SKM-1 treated with dmso at 0.1 percent for 144 hours (cell line): ENCODE data around the gene PRKCA.

Source experiments
- DNase-seq: peaks from one replicate; lab custom pipeline; 2025; ENCODE audit not compliant: unreplicated experiment; lab: John Stamatoyannopoulos, UW

PRKCA gene

DNA sequence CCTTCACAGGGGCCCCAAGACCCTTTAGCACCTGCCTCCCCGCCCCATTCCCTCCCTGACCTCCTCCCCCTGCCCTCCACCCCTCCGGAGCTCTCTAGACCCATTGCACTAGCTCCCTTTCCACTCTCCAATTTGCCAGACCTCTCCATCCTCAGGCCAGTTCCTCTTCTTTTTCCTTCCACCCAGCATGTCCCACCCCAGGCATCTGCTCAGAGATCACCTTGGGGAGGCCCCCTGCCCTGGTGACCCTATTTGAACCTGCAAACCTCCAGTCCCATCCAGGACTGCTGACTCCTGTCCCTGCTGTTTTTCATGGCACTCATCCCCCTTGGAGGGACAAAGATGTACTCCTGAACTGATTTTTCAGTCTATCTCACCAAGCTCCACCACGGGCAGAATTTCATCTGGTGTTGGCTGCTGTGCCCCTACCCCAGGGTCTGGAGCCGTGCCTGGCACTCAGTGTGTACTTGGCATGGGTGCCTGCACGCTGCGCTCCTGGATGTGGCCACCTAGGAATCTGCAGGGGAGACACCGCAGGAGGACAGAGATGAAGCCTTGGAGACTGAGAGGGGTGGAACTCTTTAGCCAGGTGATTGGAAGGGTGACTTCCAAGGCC lies 446.9 kb downstream of the PRKCA start:
- no peak for DNase-seq

DNA sequence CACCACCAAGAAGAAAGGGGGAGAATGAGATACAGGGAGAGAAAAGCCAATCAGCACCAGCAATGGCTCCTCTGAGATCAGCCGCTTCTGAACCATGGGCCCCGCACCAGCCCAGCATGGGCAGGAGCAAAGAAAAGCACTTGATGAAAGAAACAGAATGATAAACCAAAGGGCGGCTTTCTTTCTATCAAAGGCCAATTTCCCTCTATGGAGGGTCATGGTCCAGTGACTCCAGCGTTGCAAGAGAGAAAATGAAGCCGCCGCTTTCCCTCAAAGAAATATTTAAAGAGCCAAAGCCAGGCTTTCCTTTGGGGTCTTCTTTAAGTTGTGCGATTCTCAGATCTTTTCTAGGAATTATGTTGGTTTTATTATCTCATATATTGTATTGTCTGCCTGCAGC lies 447.7 kb downstream of the PRKCA start:
- DNase-seq = no peak

DNA sequence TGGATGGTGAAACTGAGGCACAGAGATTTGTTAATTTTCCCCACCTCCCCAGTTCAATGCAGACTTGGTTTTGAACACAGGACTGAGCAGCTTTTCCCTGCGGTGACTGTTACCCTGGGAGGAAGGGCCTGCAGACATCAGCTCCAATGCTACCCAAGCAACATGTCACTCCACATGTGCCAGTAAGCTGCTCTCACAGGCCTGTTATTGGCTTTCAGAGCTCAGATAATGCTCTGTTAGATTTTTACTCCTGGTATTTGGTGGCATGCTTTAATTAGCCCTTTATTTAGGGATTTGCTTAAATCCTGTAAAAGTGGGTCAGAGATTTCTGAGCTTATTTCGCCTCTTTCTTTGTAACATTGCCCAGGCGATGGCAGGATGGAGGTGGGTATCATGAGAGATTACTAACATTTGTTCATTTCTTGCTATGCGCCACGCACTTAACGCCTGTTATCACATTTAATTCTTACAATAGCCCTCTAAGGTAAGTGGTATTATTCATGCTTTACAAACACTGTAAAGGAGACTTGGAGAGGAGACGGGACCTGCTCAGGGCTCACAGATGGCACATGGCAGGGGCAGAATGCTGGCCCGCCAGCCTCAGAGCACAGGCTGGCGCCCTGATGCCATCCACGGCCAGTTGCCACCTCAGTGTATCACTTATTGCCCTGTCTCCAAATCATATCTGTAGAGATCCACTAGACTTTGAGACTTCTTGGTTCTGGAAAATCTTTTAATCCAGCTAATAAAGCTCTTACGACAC lies 448.5 kb downstream of the PRKCA start:
- no peak for DNase-seq

DNA sequence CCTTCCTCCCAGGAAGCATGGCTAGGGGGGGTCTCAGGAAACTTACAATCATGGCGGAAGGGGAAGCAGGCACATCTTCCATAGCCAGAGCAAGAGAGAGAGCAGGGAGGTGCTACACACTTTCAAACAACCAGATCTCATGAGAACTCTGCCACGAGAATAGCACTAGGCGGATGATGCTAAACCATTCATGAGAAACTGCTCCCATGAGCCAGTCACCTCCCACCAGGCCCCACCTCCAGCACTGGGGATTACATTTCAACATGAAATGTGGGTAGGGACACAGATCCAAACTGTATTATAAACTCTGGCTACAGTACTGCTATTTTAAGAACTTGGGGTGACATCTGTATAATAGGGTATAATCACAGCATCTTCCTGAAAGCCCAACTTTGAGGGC lies 449.4 kb downstream of the PRKCA start:
- DNase-seq = no peak

DNA sequence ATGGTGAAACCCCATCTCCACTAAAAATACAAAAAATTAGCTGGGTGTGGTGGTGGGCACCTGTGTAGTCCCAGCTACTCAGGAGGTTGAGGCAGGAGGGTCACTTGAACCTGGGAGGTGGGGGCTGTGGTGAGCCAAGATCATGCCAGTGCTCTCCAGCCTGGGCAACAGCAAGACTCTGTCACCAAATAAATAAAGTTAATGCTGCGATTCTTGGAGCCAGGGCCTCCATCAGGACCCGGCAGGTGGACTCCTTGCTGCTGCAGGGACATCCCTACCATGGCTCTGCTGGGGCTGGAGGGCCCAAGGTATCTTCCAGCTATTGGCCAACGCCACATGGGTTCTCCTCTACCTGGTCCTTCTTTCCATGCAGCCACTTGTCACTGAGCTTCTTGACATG lies 450.0 kb downstream of the PRKCA start:
- DNase-seq = no peak

DNA sequence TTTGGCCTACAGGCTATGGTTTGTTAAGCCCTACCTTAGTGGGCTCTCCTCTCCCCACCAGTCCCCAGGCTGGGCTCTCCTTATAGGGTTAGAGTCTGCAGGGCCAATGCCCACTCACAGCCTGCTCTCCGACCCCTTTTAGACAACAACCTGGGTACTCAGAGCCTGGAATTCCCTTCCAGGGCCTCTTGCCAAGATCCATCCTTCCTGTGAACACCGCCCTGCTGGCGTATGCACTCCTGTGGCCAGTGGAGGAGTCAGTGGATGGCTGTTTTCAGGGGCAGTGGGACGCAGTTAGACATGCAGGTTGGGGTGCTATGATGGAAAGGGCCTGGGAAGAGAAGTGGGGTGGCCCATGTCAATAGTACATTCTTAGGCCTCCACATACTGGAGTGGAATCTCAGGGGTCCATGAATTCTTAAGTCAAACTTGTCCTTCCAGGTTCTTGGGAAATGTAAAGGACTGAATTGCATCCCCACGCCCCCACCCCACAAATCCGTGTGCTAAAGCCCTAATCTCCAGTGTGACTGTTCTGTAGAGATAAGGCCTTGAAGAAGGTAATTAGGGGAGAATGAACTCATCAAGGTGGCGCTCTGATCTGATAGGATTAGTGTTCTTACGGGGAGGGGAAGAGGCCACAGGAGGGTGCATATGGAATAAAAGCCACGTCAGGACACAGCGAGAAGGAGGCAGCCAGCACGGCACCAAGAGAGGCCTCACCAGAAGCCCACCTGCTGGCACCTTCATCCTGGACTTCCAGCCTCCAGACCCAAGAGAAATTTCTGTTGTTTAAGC lies 450.9 kb downstream of the PRKCA start:
- no peak for DNase-seq

DNA sequence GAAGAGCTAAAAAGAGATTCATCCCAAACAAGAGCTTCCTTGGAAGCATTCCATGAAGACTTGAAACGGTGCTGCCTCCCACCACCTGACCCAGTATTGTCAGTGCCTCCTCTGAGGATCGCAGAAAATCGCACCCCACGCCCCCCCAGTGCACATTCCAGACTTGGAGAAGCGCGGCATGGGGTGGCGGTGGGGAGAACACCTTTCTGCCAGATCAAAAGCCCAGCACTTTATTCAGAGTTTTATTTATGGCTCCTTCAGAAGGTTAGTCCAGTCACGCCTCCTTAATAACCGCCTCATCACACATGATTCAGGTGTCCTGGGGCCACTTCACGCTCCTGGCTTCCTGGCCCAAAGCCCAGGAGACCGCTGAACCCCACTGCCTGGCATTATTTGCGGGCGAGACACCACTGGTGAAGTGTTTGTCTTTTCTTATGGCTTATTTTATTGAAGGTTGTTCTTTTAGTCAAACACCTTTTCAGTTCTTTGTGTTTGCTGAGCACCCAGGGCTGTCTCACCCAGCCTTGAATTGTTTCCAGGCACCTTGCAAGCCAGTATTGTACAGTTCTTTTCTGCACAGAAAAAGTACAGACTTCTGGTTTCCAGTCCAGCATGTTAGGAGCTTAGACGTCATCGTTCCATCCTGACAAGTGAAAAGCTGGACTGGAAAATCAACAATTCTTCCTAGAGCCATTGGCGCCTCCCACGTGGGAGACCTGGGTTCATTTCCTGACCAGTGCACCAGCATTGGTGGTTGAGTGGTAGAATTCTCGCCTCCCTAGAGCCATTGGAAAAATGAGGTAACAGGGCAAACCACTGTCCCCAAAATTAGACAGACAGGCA lies 452.9 kb downstream of the PRKCA start:
- no peak for DNase-seq

DNA sequence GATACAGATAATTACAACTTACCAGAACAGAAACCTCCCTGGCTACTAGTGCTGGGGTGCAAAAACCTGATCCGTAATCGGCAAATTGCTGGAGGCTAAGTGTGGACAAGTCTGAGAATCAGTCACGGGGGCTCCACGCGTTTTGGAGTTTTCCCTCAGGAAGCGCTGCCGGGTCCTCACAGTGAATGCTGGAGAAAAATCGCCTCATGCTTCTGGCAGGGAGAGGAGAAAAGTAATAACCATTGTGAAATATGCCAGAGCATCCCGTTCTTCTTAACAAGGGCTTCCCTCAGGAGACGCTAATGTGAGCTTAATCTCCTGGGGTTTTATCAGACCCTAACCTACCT lies 453.5 kb downstream of the PRKCA start:
- no peak for DNase-seq

DNA sequence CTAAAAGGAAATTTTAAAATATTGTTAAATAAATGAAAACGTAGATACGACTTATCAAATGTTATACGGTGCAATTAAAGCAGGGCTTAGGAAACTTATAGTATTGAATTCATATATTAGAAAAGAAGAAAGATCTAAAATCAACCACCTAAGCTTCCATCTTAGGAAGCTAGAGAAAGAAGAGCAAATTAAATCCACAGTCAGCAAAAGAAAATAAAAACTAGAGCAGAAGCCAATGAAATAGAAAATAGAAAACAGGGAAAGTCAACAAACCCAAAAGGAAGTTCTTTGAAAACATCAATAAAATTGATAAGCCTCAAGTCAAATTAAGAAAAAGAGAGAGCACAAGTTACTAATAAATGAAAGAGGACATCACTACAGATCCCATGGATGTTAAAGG lies 457.9 kb downstream of the PRKCA start:
- no peak for DNase-seq

DNA sequence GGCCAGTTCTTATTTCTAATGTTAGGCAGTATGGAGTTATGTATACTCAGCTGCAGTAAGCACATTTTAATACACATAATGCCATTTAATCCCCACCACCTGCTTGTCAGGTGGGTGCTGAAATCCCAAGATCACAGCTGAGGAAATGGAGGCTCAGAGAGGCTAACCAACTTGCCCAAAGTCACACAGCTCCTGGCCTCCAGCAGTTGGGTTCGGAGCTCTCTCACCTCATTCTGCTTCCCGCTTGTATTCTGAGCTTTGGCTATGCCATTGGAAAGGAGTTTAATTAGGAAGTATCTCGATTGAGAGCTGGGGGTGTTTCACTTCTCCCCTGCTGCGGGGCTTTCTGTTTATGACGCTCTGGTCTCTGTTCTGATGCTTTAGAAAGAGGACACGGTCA lies 459.9 kb downstream of the PRKCA start:
- no peak for DNase-seq

DNA sequence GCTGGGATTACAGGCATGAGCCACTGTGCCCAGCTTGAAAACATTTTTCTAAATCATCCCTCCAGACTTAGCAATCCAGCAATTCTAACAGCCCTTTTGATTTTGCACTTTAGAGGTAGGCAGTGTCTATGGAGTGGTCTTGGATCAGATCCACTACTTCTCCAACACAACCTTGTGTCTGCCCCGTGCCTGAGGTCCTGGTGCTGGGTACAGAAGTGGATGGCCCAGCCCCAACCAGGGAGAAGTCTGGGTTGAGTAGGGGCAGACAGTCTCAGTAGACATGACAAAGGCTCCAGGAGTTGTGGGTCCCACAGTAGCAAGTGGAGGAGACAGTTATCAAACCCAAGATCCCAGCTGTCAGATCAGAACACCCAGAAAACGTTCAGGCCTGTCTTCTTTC lies 460.6 kb downstream of the PRKCA start:
- no peak for DNase-seq

DNA sequence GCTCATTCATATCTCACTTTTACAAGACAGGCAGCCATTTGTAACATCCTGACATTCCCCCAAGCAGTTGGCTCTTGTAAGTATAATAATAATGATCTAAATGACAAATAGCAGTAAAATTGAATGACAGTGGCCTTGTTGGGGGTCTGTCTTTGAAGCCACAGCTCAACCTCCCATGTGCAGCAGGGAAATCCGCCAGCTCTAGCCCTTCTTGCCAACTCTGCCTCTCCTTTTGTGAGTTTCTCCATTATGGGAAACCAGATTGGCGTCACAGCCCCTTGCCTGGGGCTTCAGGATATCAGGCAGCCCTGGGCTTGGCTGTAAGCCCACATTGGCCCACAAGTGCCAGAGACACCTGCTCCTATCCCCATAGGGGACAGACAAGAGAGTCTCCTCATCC lies 462.1 kb downstream of the PRKCA start:
- no peak for DNase-seq

DNA sequence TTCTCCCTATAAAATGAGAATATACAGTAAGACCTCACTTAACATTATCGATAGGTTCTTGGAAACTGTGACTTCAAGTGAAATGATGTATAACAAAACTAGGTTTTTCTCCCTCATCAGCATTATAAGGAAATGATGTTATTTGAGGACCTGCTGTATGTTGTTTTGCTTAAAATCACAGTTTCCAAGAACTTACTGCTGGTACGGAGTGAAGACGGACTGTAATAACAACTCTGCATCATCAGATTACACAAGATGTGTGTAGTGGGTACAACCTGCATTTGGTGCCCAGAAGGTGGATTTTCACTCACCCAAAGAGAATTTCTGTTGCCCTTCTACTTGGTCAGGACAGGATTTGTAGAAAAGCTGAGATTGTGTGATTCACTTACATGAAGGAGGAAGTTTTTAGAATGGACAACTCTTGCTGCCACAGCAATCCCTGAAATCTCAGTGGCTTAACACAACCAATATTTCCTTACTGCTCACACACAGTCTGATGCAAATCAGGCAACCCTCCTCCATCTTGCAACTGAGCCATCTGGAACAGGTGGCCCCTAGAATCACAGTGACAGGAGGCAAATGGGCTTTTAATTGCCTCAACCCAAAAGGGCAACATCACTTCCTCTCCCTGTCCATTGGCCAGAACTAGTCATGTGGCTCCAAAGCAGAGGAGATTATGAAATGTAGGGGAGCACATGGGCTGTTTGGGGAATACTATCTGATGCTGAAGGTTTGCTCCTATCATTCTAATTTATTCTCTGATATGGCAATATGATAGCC lies 464.9 kb downstream of the PRKCA start:
- no peak for DNase-seq

DNA sequence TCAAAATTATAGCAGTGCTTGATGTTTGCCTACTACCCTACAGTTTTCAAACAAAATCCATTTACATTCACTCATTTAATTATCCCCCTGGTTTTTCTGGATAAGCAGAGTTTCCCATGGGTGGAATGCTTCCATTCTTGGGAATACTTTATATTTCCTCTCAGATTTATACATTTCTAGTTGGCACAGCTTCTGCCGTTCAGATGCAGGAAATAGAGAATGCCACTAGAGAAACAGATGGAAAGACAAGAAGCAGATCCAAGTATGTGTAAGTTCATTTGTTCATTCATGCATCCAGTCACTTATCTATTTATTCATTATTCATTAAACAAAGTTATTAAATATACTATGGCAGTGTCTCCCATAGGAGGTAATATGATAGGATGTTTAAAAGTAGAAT lies 467.5 kb downstream of the PRKCA start:
- no peak for DNase-seq

DNA sequence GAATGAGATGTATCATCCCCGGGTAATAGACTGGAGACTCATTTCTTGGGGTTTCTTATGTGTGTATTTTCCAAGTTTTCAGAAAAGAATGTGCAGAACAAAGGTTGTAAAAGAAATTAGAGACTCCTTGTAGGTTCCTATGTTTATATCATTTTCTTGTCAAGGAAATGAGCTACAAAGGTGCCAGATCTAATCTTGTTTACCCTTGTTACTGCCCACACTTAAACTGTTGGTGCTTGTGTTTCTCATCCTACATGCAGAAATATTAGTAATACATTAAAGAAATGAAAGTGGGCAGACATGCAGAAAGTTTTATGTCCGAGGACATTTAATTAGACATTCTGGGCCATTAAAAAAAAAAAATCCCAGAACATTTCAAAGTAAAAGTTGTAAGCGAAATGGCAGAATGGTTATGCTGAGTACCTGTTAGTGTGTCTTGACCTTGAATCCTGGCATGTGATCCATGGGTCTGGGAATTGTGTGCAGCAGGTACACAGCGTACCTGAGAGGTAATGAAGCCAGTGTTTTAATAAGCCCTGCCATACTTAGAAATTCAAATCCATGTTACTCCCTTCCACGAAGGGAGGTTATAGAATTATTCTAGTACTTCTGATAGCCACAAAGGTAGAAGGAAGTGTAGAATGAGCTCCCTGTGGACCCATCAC lies 469.9 kb downstream of the PRKCA start:
- no peak for DNase-seq

DNA sequence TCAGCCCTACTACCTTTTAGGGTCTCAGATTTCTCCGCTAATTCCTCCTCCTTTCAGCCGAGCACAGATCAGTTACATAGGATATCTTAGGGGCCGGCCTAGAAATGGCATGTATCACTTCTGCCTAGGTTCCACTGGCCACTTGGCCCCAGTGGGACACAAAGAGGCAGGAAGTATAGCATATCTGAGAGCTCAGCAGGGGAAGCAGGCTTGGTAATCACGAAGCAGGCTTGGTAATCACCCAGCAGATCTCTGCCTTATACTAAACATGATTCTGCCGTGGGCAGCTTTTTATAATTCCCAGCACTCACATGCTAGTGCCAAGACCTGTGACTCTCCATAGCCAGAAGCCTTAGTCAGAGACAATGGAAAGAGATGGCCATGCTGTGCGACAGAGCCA lies 472.9 kb downstream of the PRKCA start:
- DNase-seq = no peak

DNA sequence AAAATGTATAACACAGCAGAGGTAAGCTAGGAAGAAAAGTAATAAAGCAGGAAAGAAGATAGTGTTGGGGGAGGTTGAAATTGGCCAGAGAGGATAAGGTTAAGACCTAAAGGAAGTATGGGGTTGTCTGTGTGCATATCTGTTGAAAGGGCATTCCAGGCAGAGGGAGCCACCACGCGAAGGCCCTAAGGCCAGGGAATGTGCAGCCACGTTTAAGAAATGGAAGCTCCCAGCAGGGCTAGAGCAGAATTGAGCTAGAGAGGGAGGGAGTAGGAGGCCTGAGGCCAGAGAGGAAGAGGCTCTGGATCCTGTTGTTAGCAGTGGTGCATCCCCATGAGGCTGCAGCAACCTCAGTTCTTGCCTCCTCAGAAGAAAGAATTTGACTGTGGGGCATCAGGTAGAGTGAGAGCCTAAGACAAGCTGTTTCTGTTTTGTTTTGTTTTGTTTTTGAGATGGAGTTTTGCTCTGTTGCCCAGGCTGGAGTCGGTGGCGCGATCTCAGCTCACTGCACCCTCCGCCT lies 473.5 kb downstream of the PRKCA start:
- no peak for DNase-seq

DNA sequence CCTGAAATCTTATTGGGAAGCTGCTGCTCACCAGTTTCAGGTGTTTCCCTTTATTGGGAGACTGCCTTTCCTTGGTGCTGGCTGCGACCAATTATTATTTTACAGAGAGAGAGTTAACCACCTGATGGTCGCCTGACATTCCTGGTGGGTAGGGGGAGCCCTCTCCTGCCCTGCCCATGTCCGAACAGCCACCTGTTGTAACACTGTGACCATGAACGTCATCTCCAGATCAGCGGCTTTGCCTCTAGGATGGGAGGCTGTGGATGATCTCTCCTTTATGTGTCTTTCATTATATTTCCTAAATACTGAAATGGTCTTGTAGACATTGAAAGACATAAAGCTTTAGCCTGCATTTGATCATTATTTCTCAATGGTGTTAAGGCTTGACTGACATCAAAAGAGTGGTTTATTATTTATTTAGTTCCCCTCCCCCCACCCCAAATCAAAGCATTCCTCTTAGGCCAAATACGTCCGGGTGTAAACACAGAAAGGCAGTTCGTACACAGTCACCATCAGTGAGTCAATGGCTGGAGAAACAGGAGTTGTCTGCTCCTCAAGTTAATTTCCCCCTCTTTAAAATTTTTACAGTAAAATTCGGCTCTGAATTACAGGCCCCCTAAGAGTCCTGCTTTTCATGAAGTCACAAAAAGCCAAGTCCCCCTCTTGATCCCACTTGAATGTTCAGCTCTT lies 474.7 kb downstream of the PRKCA start:
- DNase-seq = no peak

DNA sequence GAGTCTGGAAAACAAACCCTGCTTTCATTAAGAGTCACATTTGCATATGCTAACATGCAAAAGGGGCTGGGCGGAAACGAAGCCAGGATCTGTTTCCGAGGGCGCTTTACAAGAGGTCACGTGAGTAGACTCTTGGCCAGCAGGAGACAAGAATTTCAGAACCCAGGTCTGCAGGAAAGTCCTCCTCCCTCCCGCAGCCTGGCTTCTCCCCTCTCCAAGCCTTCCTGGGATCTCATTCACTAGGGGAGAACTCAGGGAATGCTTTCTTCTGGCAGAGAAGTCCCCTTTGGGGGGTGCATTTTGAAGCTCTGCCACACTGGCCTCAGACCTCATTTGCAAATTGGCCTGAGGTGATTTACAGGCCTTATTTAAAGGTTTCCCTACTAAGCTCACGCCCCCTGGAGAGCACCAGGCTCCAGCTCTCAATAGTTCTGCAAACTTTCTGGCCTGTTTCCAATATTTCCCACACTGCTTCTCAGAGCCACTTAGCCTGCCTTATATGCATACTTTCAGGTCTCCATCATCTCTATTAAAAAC lies 475.3 kb downstream of the PRKCA start:
- DNase-seq = no peak
